ENCODE measurements around the gene PBXIP1.
"Not testable (repeated sequence)": the region's sequence is repeated elsewhere in the genome, so short reads cannot be mapped to it uniquely, and the experiment has no call there.

Gene PBXIP1

DNA sequence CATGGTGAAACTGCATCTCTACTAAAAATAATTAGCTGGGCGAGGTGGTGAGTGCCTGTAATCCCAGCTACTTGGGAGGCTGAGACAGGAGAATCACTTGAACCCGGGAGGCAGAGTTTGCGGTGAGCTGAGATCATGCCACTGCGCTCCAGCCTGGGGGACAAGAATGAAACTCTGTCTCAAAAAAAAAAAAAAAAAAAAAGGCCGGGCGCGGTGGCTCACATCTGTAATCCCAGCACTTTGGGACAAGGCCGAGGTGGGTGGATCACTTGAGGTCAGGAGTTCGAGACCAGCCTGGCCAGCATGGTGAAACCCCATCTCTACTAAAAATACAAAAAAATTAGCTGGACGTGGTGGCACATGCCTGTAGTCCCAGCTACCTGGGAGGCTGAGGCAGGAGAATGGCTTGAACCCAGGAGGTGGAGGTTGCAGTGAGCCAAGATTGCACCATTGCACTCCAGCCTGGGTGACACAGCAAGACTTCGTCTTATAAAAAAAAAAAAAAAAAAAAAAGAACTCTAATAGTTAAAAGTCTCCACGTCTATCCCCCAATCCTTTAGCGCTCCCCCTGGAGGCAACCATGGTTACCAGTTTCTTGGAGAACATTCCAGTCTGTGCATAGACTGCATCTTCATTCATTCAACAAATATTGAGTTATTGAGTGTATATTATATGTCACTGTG, 39.5 kb upstream of the PBXIP1 start:
- TF ChIP-seq, protein P1, sequence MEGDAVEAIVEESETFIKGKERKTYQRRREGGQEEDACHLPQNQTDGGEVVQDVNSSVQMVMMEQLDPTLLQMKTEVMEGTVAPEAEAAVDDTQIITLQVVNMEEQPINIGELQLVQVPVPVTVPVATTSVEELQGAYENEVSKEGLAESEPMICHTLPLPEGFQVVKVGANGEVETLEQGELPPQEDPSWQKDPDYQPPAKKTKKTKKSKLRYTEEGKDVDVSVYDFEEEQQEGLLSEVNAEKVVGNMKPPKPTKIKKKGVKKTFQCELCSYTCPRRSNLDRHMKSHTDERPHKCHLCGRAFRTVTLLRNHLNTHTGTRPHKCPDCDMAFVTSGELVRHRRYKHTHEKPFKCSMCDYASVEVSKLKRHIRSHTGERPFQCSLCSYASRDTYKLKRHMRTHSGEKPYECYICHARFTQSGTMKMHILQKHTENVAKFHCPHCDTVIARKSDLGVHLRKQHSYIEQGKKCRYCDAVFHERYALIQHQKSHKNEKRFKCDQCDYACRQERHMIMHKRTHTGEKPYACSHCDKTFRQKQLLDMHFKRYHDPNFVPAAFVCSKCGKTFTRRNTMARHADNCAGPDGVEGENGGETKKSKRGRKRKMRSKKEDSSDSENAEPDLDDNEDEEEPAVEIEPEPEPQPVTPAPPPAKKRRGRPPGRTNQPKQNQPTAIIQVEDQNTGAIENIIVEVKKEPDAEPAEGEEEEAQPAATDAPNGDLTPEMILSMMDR (IDR thresholded peaks at IDR 0.05) = peak; percentile 39
- DNase-seq = peak; percentile 59

GRCh38 chr1:154994591-154994990, 38.7 kb upstream of the PBXIP1 start:
- TF ChIP-seq, protein P1 (IDR thresholded peaks at IDR 0.05) = no peak
- H3K36me3 Mint-ChIP-seq (ENCODE audit: low read depth) = peaks cover 7% of the 10 kb centered on the region
- H3K27ac Mint-ChIP-seq = peak overlapping the region; percentile 76
- peaks cover 41% of the 10 kb centered on the region for H3K4me1 Mint-ChIP-seq
- no peak for DNase-seq
- no peaks in the 10 kb centered on the region for H3K9me3 Mint-ChIP-seq
- H3K4me3 Mint-ChIP-seq = no peak overlapping the region
- H3K27me3 Mint-ChIP-seq (ENCODE audit: low read depth, poor library complexity) = peaks cover 4% of the 10 kb centered on the region

More for the DNA sequence above, 39.5 kb upstream of the PBXIP1 start:
- not testable (repeated sequence) for H3K9me3 Mint-ChIP-seq; H3K27ac Mint-ChIP-seq; H3K27me3 Mint-ChIP-seq (ENCODE audit: low read depth, poor library complexity); H3K36me3 Mint-ChIP-seq (ENCODE audit: low read depth); H3K4me3 Mint-ChIP-seq
- H3K4me1 Mint-ChIP-seq = peaks cover 48% of the 10 kb centered on the region

DNA sequence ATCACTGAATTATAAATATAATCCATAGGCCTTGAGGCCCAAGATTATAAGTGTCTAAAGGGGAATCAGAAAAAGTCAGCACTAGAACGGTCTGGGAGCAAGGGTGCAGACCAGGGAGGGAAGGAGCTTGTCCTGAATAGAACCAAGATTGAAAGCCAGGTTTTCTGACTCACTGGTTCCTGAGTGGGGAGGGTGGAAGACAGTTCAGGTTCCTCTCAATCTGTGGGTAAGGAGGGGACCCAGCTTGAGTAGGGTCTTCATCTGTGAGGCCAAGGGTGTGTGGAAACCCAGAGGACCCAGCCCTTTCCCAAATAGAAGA, 38.3 kb upstream of the PBXIP1 start:
- peak overlapping the region; percentile 26 for H3K27ac Mint-ChIP-seq
- H3K4me1 Mint-ChIP-seq = peaks cover 40% of the 10 kb centered on the region
- peaks cover 8% of the 10 kb centered on the region for H3K36me3 Mint-ChIP-seq (ENCODE audit: low read depth)
- no peak for DNase-seq
- TF ChIP-seq, protein P1 (IDR thresholded peaks at IDR 0.05) = no peak
- H3K27me3 Mint-ChIP-seq (ENCODE audit: low read depth, poor library complexity) = peaks cover 4% of the 10 kb centered on the region
- H3K4me3 Mint-ChIP-seq = no peak overlapping the region
- no peaks in the 10 kb centered on the region for H3K9me3 Mint-ChIP-seq

DNA sequence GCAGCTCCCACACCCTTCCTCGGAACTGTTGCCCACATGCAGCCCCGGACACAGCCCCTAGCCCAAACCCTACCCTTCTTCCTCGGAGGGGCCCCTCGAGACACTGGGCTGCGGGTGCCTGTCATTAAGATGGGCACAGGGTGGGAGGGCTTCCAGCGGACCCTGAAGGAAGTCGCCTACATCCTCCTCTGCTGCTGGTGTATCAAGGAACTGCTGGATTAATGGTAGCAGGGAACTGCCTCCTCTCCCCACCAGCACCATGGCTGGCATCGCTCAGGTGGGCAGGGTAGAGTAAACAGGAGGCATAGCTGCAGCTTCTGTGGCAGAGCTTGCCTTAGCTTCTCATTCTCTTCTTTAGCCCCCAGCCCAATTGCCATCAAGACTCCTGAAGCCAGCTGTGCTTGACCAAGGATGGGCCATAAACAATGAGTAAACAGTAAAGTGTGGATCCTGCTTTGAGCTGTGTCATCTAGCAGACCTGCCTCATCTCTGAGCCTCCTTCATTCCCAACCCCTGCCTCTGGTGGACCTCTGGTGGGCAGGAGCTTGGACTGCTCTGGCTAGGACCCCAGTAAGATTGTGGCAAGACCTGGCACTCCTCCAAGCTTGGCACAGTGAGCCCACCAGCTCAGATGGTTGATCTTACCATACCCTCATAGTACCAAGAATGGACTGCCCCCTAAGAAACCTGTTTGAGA, 37.8 kb upstream of the PBXIP1 start, which contains the start of gene LENEP:
Gene LENEP, plus strand, starts transcription at position 15 of the 697 bp plus-strand sequence. Its CDS starts 22 bp downstream, at position 37.
- H3K27ac Mint-ChIP-seq = peak within 1 kb of the TSS; percentile 86
- H3K9me3 Mint-ChIP-seq = no peaks in the 10 kb centered on the region
- H3K36me3 Mint-ChIP-seq (ENCODE audit: low read depth) = peaks cover 13% of the 10 kb centered on the region
- DNase-seq = no peak
- H3K4me1 Mint-ChIP-seq = peaks cover 40% of the 10 kb centered on the region
- no peak within 1 kb of the TSS for H3K4me3 Mint-ChIP-seq
- H3K27me3 Mint-ChIP-seq (ENCODE audit: low read depth, poor library complexity) = peaks cover 4% of the 10 kb centered on the region
- TF ChIP-seq, protein P1 (IDR thresholded peaks at IDR 0.05) = no peak

- TF ChIP-seq, protein P1 (IDR thresholded peaks at IDR 0.05) = no peak
- H3K9me3 Mint-ChIP-seq = no peaks in the 10 kb centered on the region
- peaks cover 19% of the 10 kb centered on the region for H3K36me3 Mint-ChIP-seq (ENCODE audit: low read depth)
- peak overlapping the region; percentile 86 for H3K27ac Mint-ChIP-seq
- no peak overlapping the region for H3K4me3 Mint-ChIP-seq
- H3K4me1 Mint-ChIP-seq = peaks cover 39% of the 10 kb centered on the region
- peaks cover 4% of the 10 kb centered on the region for H3K27me3 Mint-ChIP-seq (ENCODE audit: low read depth, poor library complexity)
- no peak for DNase-seq
Observed at GRCh38 chr1:154992721-154993571, 37.0 kb upstream of the PBXIP1 start.

All from nephron progenitor cell (in vitro differentiated cells).